HepG2 (cell line): ENCODE measurements around the gene HOXC9. TPM values are rescaled to one million over a fixed set of nuclear protein-coding genes. Genes with fewer than 3 reads are reported as not detected.

ENCODE experiments used
- ATAC-seq: fragments of 200-7000 bp; cut with Tn5 transposase; 3 replicates; pipeline ENCODE4 v1.9.1; 2020; ENCODE audit warnings: mild to moderate bottlenecking, moderate library complexity
- BruUV-seq: library from RNA; stranded (reverse); fragments of 400-500 nt; replicated peaks from 2 replicates; lab custom pipeline; 2021; lab: Mats Ljungman, UMichigan
- CTCF ChIA-PET: fragments of 300-600 bp; formaldehyde crosslinking; extraction: SDS; loops from one replicate; lab custom pipeline; 2021; ENCODE audit warnings: low total read pairs, inconsistent platforms, low intra/inter-chr PET ratio; lab: Yijun Ruan, JAX
- POLR2A ChIA-PET: fragments of 350-600 bp; sonication (Branson Sonifier 250); formaldehyde crosslinking; loops from one replicate; lab custom pipeline; 2020; ENCODE audit warnings: antibody characterized with exemption, inconsistent platforms; lab: Yijun Ruan, JAX
- DNase-seq: peaks from one replicate; pipeline ENCODE4 v3.0.0-alpha.2; 2015; ENCODE audit warnings: low spot score
- FAIRE-seq: peaks from 3 replicates; lab custom pipeline; 2011; peaks lifted over from hg19 to GRCh38; lab: Jason Lieb, UNC
- H2AFZ ChIP-seq: one replicate; pipeline ENCODE4 v1.6.1; 2011; ENCODE audit warnings: low read length, inconsistent platforms
- H3K27ac ChIP-seq: fragments of 300-600 bp; 3 replicates; pipeline ENCODE4 v1.8.0; 2011; ENCODE audit warnings: mixed run types, mild to moderate bottlenecking, mixed read lengths, low read length, inconsistent platforms; ENCODE audit not compliant: insufficient read depth; ENCODE audit errors: extremely low read length
- H3K27me3 ChIP-seq, 2 experiments: fragments of 200-600 bp in 1 of 2; 2 replicates in 1 of 2; 3 replicates in 1 of 2; pipeline versions ENCODE4 v1.6.0 to v1.8.0; 2011; ENCODE audit warnings: low read length in 2 of 2, mild to moderate bottlenecking in 2 of 2, moderate library complexity in 2 of 2, inconsistent platforms in 1 of 2; ENCODE audit not compliant: insufficient read depth in 2 of 2, control insufficient read depth in 1 of 2
- H3K36me3 ChIP-seq, 2 experiments: fragments of 200-600 bp in 1 of 2; replicated peaks in 1 of 2; 2 replicates in 1 of 2; 3 replicates in 1 of 2; pipeline versions ENCODE4 v1.5.1 to v1.8.0; 2011; ENCODE audit warnings: low read length in 2 of 2, inconsistent platforms in 1 of 2; ENCODE audit not compliant: insufficient read depth in 2 of 2, control insufficient read depth in 1 of 2
- H3K4me1 ChIP-seq: 2 replicates; pipeline ENCODE4 v1.5.1; 2012; ENCODE audit warnings: low read length, inconsistent platforms; ENCODE audit not compliant: insufficient read depth
- H3K4me2 ChIP-seq: 2 replicates; pipeline ENCODE4 v1.6.0; 2011; ENCODE audit warnings: low read depth, low read length, inconsistent platforms
- H3K4me3 ChIP-seq, 3 experiments: fragments of 200-600 bp in 1 of 3; sonication (generic), shearing (Covaris generic) in 1 of 3; replicated peaks in 1 of 3; 2 replicates each; pipeline ENCODE4 v1.5.1; 2011 to 2016; ENCODE audit warnings: low read length in 3 of 3, inconsistent platforms in 2 of 3, low read depth in 2 of 3, mild to moderate bottlenecking in 2 of 3, control low read depth in 1 of 3, mixed read lengths in 1 of 3; ENCODE audit not compliant: insufficient read depth in 1 of 3
- H3K79me2 ChIP-seq: one replicate; pipeline ENCODE4 v1.6.1; 2011; ENCODE audit warnings: low read length, inconsistent platforms; ENCODE audit not compliant: insufficient read depth
- H3K9ac ChIP-seq: 2 replicates; pipeline ENCODE4 v1.6.0; 2011; ENCODE audit warnings: mild to moderate bottlenecking, low read depth, low read length, inconsistent platforms; ENCODE audit not compliant: insufficient read depth
- H3K9me3 ChIP-seq: 2 replicates; pipeline ENCODE4 v1.5.1; 2012; ENCODE audit warnings: mild to moderate bottlenecking, low read length
- H4K20me1 ChIP-seq: 2 replicates; pipeline ENCODE4 v1.6.0; 2011; ENCODE audit warnings: inconsistent platforms, mild to moderate bottlenecking, low read length, moderate library complexity; ENCODE audit not compliant: insufficient read depth
- BORCS8-MEF2B ChIP-seq: sonication (generic); formaldehyde crosslinking; IDR thresholded peaks from 2 replicates; pipeline ENCODE4 v1.8.0; 2022; ENCODE audit warnings: mild to moderate bottlenecking, missing genetic modification reagents
- DR1 ChIP-seq: sonication (generic); formaldehyde crosslinking; IDR thresholded peaks from 2 replicates; pipeline ENCODE4 v1.8.0; 2021; ENCODE audit warnings: mild to moderate bottlenecking, missing genetic modification reagents, inconsistent platforms
- EZH2 ChIP-seq: conservative IDR thresholded peaks from 2 replicates; pipeline ENCODE4 v1.6.1; 2012; ENCODE audit warnings: mild to moderate bottlenecking, low read depth, low read length, moderate library complexity
- PPARG ChIP-seq: conservative IDR thresholded peaks from 2 replicates; pipeline ENCODE4 v1.6.1; 2016; ENCODE audit warnings: missing biosample characterization, missing genetic modification reagents
- SNAI1 ChIP-seq: sonication (generic); formaldehyde crosslinking; IDR thresholded peaks from 2 replicates; pipeline ENCODE4 v1.5.0; 2020; ENCODE audit warnings: mild to moderate bottlenecking, missing genetic modification reagents, borderline replicate concordance
- ZFP41 ChIP-seq: sonication (generic); formaldehyde crosslinking; IDR thresholded peaks from 2 replicates; pipeline ENCODE4 v1.4.0; 2020; ENCODE audit warnings: mild to moderate bottlenecking, missing genetic modification reagents, borderline replicate concordance
- ZNF496 ChIP-seq: sonication (generic); formaldehyde crosslinking; IDR thresholded peaks from 2 replicates; pipeline ENCODE4 v1.8.1; 2023; ENCODE audit warnings: mild to moderate bottlenecking, moderate library complexity, missing genetic modification reagents; ENCODE audit not compliant: insufficient replicate concordance
- WGBS: methylation state at CpG from one replicate; pipeline ENCODE4 v1.1.6; 2017; ENCODE audit warnings: low lambda C conversion rate; 5-methylcytosine and 5-hydroxymethylcytosine counted together
- in situ Hi-C: cut with HindIII; loops from 2 replicates; pipeline ENCODE4 v1.10.0; 2017; ENCODE audit warnings: low pct_unique_long_range_greater_than_20kb; ENCODE audit not compliant: extremely low pct_ligation_motif_present
- intact Hi-C: fragments of 100-400 bp; cut with micrococcal nuclease; formaldehyde crosslinking; loops from one replicate; pipeline ENCODE4 v1.10.0; 2022; ENCODE audit not compliant: unreplicated experiment
- polyA plus RNA-seq, 8 experiments: library from polyadenylated mRNA; depleted of rRNA in 3 of 8; stranded (reverse) in 7 of 8; unstranded in 1 of 8; fragments of >200 nt; fragmentation: Illumina TruSeq in 4 of 8; extraction: Trizol in 4 of 8; gene quantifications; 2 replicates each; pipeline versions ENCODE4 v1.2.1 to v1.2.3, GENCODE V29; 2011 to 2016; ENCODE audit warnings: low read depth in 4 of 8, missing spikeins in 1 of 8, mixed read lengths in 1 of 8; ENCODE audit not compliant: insufficient read depth in 1 of 8
- total RNA-seq, 5 experiments: library from RNA; depleted of rRNA; stranded (reverse); fragments of >200 nt; fragmentation: Illumina TruSeq; extraction: Trizol; gene quantifications; 2 replicates each; pipeline ENCODE4 v1.2.3, GENCODE V29; 2016; ENCODE audit warnings: low read depth in 1 of 5
- TF ChIP-seq, protein P1 (sequence below): sonication (generic); formaldehyde crosslinking; IDR thresholded peaks from 2 replicates; pipeline ENCODE4 v1.4.0; 2020; ENCODE audit warnings: mild to moderate bottlenecking, missing genetic modification reagents

The HOXC9 gene
- total and polyA plus RNA-seq, 2 of the 13 experiments (the other 11 are each of a cell fraction or from before 2014, with no cell fraction given) = 0.11 to 1.1 TPM

DNA sequence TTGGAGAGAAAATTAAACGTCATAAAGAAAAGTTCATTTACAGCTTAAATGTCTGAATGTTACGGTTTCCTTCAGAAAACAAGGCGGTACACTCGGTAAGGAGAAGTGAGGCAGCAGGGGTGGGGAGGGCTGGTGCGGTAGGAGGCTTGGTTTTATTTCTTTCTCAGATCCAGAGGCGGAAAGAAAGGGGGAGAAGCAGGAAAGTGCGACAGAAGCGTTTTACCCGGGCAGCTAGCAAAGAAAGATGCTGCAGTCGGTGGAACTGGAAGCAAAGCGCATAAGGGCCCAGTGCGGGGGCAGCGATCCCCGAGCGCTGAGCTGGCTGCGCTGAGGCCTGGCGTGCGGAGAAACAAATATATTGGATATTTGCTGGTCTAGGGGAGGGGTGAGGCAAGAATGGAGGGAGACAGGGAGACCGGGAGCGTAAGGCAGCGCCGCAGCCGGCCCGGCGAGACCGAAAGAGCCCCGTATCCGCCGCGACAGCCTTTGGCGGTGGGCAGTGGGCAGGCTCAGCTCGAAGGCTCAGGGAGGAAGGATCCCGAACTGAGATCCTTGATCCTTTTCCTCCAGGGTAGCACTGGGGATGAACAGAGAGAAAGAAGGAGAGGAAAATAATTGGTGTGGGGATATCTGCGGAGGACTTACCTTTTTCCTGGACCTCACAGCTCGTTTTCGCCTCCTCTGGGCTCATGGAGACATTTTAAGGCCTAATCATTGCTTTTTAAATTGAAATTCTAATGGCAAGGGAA is 33.4 kb upstream of the HOXC9 start:
- ATAC-seq (no peak), FAIRE-seq (no peak), DNase-seq (no peak)
- ChIA-PET POLR2A (no interaction called here), CTCF (no interaction called here)
- peak; percentile 97 for TF ChIP-seq EZH2
- no peak for TF ChIP-seq ZFP41
- TF ChIP-seq ZNF496 = no peak
- TF ChIP-seq, protein P1, sequence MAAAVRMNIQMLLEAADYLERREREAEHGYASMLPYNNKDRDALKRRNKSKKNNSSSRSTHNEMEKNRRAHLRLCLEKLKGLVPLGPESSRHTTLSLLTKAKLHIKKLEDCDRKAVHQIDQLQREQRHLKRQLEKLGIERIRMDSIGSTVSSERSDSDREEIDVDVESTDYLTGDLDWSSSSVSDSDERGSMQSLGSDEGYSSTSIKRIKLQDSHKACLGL (CRISPR knock-in tag) = no peak
- TF ChIP-seq DR1 (CRISPR knock-in tag) = no peak
- no peak for TF ChIP-seq PPARG (CRISPR knock-in tag)
- no peak for TF ChIP-seq SNAI1 (CRISPR knock-in tag)
- no peak for TF ChIP-seq BORCS8-MEF2B (CRISPR knock-in tag)
- intact Hi-C loops = no loop called here
- no TSS peak for BruUV-seq
- no peaks in the 10 kb centered on the region for H3K9me3 ChIP-seq
- H3K27ac ChIP-seq = no peak overlapping the region
- in situ Hi-C loops = no loop called here
- no peaks in the 10 kb centered on the region for H3K4me1 ChIP-seq
- no peak overlapping the region for H3K9ac ChIP-seq
- no peak overlapping the region for H2AFZ ChIP-seq
- peaks cover 19 to 99% of the 10 kb centered on the region in 2 experiments for H3K27me3 ChIP-seq
- no peaks in the 10 kb centered on the region for H3K79me2 ChIP-seq
- H3K36me3 ChIP-seq = no peaks in the 10 kb centered on the region
- no peak overlapping the region for H3K4me2 ChIP-seq
- 23% methylated on average over 36 of the region's 36 CpGs for WGBS
- H4K20me1 ChIP-seq = 0 out of 2 replicates have a peak, but pooled peaks cover 2% of the 10 kb centered on the region
- H3K4me3 ChIP-seq = no peak overlapping the region
